HG02798 (cell line): ENCODE measurements around the gene MALL.
"Not testable (repeated sequence)": the region's sequence is repeated elsewhere in the genome, so short reads cannot be mapped to it uniquely, and the experiment has no call there.

ENCODE experiments used
- ATAC-seq: cut with Tn5 transposase; IDR thresholded peaks from one replicate; pipeline ENCODE4 v1.9.1; 2021; ENCODE audit warnings: mild to moderate bottlenecking; ENCODE audit not compliant: unreplicated experiment, poor library complexity

Gene MALL

DNA sequence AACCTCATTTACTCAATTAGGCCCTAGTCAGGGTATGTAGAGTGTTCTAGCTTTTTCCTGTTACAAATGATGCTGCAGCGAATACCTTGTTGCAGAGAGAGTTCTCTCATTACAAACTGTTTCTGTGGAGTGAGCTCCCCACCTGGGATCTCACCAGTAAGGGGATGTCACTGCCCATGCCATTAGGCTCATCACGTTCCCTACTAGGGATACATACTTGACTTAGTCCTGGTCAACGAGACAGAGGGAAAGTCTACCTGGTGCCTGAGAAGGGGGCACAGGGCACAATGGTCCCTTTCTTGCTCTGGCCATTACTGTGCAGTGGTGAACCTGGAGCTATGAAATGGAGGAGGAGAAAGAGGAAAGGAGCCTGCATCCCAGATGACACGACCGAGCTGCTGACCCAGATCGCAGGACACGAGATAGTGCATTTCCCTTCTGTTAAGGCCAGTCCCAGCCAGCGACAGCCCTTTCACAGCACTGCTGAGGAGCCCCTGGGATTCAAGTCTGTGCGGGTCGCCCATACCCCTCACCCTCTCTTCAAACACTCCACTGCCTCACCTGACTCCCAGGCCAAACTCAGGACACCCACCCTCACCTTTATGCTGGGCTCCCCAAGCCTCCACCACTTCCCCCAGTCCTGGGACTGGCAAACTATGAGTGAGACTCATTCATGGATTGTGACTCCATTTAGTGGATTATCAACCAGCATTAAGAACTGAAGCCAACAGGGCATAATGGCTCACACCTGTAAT is 16.0 kb downstream of the MALL start:
- ATAC-seq: no peak

DNA sequence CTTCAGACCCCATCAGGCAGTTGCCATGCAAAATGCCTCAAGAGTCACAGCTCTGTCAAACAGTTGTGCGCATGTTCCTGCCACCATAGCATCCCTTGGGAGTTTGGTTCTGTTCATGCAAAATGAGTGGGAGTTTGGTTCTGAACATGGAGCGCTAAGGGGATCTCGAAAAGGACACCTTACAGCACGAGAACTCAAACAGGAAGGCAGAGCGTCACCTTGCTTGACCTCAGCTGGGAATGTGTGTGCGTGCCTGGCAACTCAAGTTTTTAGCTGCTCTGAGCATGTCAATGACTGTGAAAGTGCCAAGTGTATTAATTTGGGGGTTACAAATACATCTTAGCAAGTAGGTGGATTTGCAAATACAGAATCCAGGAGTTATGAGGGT is 16.6 kb downstream of the MALL start:
- ATAC-seq: no peak

DNA sequence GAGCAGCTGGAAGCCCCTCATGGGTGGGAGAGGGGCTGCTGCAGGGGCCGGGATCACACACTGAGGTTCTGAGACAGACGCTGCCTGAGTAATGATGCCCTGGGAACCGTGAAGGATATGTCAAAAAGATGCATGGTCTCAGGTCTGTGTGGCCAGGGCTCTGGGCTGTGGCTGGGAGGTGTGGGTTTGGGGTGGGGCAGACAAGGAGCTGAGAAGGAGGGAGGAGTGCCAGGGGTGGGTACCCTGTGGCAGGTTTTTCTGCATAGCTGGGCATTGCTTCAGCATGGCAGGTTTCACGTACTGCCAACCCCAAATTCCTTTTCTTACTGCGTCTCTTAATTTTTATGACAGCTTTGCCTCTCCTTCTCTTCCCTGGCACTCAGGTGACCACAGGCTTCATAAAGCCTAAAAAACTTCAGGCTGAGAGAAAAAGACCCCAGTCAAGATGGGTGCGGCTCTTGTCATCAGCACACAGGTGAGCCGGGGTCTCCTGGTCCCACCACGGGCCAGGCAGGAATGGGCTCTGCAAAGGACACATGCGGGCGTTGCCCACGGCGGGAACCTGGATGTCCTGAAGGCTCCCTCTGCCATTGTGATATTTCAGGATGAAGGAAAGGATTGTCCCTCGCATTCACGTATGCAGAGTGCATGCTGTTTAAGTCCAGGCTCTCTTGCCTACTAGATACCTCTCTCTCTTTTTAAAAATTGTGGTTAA is 18.0 kb downstream of the MALL start:
- ATAC-seq: no peak

DNA sequence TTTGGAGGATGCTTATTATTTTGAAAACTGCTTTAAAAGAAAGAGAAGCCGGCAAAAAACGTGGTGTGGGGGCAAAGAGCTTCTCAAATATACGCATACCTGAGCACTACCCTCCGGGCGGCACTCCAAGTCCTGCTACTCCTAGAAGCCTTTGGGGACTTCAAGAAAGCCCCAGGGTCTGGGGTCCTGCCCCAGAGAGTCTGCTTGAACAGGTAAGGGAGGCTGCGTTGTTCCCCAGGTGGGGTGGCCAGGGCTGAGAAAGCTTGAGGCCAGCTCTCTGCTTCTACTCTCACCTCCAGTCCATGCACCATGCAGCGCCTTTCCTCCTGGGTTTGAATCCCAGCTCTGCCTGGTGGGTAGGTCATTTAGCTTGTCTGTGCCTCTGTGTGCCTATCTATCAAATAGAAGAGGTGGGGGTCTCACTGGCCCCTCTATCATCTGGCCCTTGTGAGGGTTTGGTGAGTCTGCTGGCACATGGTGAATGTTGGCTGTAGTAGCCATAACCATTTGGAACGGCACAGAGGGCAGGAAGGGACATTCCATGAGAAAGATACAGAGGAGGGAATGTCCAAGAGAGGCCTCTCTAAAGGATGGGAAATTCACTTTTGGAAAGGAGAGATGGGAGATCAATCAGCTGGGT is 19.5 kb downstream of the MALL start:
- no peak for ATAC-seq

DNA sequence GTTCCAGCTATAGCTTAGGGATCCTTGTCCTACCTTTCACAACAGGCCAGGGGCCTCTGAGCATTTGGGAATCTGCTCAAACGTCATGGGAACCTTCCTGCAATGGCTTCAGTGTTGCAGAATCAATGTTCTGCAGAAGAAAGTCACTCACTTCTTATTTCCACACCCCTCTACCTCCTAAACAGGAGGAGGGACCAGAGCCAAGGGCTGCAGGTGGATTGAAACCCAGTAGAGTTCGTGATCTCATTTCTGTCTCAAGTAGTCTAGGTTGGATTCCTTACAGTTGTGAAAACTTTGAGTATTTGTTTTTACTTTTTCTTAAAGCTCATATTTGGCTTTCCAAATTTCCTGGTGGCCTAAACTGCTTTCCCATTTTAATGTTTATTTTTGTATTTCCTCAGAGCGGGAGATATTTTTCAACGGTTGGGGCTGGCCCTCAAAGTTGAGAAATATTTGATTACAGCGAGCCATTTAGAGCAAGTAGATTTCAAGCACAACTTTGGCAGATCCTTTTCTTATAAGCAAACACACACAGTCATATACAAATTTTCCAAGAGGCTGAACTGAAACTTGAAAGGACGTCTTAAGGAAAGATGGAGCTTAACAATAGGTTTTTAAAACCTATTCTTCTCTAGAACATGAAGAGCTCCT is 20.6 kb downstream of the MALL start:
- ATAC-seq: not testable (repeated sequence)

DNA sequence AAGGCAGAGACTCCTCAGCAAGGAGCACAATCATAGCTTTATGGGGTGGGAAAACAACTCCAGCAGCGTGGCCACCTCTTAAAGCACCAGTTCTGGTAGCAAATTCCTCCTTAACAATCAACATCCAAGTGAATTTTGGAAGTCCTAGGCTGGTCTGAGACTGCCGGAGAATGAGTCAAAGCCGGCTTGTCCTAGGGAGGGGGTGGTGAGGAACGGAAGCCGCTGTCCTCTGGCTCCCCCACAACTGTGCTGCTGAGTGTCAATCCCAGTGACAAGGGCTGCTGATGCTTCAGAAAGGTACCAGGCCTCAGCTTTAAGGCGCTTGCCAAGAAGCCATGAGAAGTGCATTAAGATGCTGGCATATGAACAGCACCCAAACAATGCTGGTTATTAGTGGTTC is 21.7 kb downstream of the MALL start:
- not testable (repeated sequence) for ATAC-seq

DNA sequence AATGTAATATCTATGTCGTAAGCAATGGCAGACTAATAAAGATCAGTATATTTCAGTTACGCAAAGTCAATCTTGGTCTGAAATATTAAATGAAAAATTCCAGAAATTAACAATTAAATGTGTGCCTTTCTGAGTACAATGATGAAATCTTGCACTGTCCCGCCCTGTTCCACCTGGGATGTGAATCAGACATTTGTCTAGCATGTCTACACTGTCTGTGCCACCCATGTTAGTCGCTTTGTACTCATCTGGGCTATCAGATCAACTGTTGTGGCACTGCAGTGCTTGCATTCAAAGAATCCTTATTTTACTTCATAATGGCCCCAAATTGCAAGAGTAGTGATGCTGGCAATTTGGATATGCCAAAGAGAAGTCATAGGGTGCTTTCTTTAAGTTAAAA is 25.5 kb downstream of the MALL start:
- ATAC-seq: not testable (repeated sequence)

DNA sequence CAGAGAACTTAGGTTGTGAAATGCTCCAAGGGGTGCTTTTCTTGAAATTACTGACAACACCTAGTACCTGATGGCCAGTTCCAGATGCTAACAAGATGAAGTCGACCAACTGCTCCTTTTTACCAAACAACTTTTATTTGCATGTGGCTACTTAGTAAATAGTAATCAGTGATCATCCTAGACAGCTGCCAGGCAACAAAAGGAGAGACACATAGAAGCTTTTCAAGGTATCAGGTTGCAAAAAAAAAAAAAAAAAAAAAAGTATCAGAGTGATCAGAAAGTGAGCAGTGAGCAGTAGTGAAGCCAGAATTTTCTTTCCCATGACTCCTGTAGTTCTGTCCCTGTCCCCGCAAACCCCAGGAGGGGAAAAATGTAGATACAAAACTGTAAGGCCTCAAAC is 31.9 kb downstream of the MALL start:
- ATAC-seq: not testable (repeated sequence)

DNA sequence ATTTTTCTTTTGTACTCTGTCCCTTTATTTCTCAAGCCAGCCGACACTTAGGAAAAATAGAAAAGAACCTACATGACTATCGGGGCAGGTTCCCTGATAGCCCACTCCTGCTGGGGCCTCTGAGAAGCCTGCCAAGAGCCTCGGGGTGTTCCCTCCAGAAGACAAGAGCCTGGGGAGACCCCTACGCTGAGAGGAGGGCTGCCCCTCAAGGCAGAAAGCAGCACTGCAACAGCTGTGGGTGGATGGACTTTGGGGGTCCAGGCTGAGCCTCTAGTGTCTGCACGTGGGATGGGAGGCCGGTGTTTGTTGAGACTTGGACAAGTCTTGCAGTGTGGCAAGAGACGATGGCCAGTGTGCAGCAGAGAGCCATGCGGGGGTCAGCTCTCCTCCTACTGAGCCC is 32.5 kb downstream of the MALL start:
- ATAC-seq: not testable (repeated sequence)

DNA sequence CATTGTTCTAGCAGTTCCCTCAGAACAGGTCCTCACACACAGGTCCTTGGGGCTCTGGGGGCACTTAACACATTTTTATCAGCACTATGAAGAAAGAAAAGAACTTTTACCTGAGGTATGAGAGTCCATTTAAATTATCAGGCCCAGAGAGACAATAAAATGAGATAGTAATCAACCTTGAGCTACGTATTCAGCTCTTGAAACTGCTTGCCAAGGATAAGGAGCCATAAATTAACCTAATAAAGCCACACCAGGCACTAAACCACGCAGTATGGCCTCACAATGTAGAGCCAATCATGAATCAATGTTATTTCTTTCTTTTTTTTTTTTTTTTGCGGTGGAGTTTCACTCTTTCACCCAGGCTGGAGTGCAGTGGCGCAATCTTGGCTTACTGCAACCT is 37.5 kb downstream of the MALL start:
- not testable (repeated sequence) for ATAC-seq

DNA sequence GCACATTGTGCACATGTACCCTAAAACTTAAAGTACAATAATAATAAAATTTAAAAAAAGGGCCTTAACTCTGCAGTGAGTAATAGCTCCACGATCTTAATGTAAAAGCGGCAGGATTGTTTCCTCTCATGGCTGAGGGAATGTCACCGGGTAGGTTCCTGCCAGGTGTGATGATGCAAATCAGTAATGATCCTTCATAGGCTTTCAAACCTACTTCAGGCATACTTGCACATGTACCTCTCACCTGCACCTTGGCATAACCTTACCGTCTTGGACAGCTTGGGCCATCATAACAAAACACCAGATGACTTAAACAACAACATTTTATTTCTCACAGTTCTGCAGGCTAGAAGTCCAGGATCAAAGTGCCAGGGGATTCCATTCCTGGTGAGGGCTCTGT is 39.7 kb downstream of the MALL start:
- not testable (repeated sequence) for ATAC-seq

DNA sequence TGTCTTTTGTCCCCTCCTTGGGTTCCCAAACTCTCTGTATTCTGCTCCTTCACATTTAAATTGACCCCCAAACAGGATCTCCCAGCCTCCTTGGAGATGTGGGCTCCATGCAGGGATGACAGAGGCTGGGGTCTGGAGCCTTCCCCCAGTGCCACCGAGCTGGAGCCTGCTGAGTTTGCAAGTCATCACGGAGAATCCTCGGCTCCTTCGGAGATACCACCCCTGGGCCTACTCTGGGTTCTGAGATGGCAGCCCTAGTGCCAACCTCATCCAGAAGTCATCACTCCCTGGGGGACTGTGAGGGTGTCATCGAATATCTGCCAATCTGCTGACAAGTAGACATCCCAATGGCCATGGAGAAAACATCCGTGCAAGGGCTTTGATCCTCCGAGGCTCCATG is 45.8 kb downstream of the MALL start:
- not testable (repeated sequence) for ATAC-seq

DNA sequence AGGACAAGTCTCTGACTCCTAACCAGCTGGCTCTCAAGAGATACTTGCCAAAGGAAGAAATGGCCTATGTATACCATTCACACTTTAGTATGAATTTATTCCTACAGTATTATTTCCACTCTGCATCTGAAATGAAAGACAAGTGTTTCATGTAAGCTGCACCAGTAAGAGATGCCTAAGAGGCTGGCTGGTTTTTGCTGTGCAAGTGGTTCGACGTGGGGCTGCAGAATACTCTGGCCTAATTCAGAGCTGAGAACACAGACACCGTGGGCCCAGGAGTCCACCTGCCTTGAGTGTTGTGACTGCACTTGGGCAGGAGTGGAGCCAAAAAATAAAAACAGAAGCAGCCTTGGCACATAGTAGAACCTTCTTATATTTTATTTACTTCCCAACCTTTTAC is 47.5 kb downstream of the MALL start:
- not testable (repeated sequence) for ATAC-seq

DNA sequence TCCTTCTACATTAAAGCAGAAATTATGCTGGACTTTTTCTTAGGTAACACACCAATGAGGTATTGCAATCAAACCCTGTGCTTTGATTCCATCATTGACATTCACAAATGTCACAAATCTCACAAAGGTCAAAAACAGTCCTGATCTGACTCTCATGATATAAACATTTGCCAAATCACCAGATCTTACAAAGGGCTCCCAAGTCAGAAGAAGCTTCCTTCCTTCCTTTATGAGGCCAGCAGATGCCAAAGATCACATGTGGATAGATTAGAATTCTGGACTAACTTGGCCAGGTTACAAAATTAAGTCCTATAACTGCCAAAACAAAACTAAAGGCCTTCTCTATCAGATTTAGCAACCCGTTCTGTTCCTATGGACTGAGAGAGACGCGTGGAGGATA is 53.3 kb downstream of the MALL start:
- ATAC-seq: not testable (repeated sequence)

DNA sequence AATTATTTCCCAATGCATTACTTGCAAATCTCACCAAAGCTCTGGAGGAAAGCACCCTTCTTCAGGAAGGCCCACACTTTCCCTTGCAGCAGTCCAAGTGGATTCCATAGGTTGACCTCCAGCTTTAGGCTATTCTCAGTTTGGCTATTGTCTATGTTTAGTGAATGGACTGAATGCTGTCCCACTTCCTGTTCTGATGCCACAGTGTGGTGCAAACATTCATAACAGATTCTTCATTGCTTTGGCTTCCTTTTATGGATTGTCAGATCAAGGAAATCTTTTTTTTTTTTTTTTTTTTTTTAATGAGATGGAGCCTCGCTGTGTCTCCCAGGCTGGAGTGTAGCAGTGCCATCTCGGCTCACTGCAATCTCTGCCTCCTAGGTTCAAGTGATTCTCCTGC is 55.1 kb downstream of the MALL start:
- not testable (repeated sequence) for ATAC-seq

DNA sequence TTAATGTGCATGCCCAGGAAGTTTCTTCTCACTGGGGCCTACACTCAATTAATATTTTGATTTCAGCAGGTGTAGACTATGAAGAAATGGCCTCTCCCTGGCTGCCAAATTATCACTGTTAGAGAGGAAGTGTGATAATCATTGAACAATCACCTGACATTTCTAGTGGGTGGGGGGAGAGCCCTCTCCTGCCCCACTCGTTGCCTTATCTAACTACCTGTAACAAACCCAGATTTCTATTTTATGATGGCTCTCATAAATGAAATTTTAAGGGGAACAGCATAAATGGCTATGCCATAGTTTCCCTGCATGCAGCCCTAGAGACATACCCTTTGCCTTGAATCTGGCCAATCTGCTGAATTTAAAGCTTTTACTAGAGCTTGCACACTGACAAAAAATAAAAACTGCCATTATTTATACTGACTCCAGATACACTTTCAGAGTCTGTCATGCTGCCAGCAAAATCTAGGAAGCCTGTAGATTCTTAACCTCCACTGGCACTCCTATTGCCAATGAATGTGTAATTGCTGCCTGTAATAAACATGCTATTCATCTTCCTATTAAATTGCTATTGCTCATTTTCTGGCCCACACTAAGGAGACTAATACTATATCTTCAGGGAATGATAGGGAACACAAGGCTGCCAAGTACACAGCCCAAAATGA is 55.8 kb downstream of the MALL start:
- not testable (repeated sequence) for ATAC-seq

DNA sequence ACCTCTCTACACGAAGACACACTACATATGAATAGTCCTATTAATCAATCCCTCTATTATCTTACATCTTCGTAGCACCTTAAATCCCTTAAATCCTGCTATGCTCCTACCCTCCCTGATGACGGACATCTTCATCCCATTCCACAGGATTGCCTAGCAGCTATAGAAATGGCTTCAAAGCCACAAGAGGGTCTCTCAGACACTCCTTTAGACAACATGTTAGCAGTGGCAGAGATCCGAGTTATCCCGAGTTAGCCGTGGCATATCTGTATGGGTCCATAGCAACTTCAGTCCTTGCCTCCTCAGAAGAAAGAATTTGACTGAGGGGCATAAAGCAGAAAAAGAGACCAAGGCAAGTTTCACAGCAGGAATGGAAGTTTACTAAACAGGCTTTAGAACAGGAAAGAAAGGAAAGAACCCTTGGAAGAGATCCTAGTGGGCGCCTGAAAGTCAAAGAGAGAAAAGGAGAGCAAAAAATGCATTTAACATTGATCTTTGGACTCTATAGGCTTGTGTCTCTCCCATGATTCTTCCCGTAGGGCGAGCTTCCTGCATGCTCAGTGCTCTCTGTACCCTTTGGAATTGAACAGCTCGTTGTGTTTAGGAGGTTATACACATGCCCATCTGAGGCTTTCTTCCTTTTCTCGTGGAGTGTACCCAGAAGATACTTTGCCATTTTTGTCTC is 56.5 kb downstream of the MALL start:
- not testable (repeated sequence) for ATAC-seq

DNA sequence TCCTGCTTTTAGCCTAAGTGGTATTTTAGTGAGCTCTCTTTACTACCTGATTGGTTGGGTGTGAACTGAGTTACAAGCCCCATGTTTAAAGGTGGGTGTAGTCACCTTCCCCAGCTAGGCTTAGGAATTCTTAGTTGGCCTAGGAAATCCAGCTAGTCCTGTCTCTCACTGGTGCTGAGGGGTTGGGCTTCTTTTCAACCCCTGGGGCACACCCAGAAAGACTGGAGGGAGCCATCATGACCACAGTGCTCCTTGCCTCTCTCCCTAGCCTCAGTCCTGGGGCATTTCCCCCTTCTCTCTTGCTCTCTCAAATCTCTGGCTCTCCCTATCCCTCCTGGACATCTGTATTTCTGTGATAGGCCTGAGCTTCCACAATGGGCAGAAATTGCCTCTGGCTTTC is 57.6 kb downstream of the MALL start:
- not testable (repeated sequence) for ATAC-seq

DNA sequence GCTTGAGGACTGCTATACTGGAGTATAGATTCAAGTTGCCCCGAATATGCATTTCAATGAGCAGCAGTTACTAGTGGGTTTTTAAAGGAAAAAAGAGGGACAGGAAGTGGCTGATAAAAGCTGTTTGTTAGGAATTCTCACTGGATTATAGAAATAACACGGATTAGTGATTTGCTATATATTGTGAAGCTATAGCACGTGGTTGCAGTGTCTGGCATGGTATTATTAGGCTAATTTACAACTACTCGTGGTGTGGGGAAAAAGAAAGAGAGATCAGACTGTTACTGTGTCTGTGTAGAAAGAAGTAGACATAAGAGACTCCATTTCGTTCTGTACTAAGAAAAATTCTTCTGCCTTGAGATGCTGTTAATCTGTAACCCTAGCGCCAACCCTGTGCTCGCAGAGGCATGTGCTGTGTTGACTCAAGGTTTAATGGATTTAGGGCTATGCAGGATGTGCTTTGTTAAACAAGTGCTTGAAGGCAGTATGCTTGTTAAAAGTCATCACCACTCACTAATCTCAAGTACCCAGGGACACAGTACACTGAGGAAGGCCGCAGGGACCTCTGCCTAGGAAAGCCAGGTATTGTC is 59.7 kb downstream of the MALL start:
- ATAC-seq: not testable (repeated sequence)
